GM12878 (cell line): ENCODE results near the gene MEX3B. TPM values are rescaled to one million over a fixed set of nuclear protein-coding genes. Genes with fewer than 3 reads are reported as not detected.

Source experiments
- ATAC-seq: fragments of 200-7000 bp; cut with Tn5 transposase; 3 replicates; pipeline ENCODE4 v1.9.1; 2020; ENCODE audit warnings: mild to moderate bottlenecking, moderate library complexity
- BruUV-seq: library from RNA; stranded (reverse); fragments of 400-500 nt; replicated peaks from 2 replicates; lab custom pipeline; 2021; lab: Mats Ljungman, UMichigan
- CTCF ChIA-PET: fragments of 300-600 bp; sonication (Branson Sonifier 250); formaldehyde crosslinking; extraction: SDS; loops from one replicate; lab custom pipeline; 2021; ENCODE audit warnings: inconsistent platforms; lab: Yijun Ruan, JAX
- POLR2A ChIA-PET: fragments of 350-600 bp; formaldehyde crosslinking; extraction: SDS; loops from one replicate; lab custom pipeline; 2021; ENCODE audit warnings: inconsistent platforms; lab: Charles Lee
- RAD21 ChIA-PET: fragments of 300-600 bp; sonication (Branson Sonifier 250); formaldehyde crosslinking; loops from one replicate; lab custom pipeline; 2023; ENCODE audit warnings: antibody characterized with exemption; ENCODE audit not compliant: unreplicated experiment; lab: Charles Lee
- SMC1A ChIA-PET: fragments of 300-600 bp; sonication (Branson Sonifier 250); formaldehyde crosslinking; loops from one replicate; lab custom pipeline; 2023; ENCODE audit not compliant: unreplicated experiment, uncharacterized antibody; lab: Charles Lee
- DNase-seq: peaks from one replicate; pipeline ENCODE4 v3.0.0-alpha.2; 2011; ENCODE audit warnings: low read depth, low spot score
- FAIRE-seq: peaks from 3 replicates; lab custom pipeline; 2011; peaks lifted over from hg19 to GRCh38; lab: Jason Lieb, UNC
- H2AFZ ChIP-seq: 2 replicates; pipeline ENCODE4 v1.6.0; 2011; ENCODE audit warnings: low read depth, low read length, control low read depth; ENCODE audit not compliant: control insufficient read depth
- H3K27ac ChIP-seq: 2 replicates; pipeline ENCODE4 v1.5.1; 2011; ENCODE audit warnings: control low read depth; ENCODE audit not compliant: control insufficient read depth, insufficient read depth
- H3K27me3 ChIP-seq, 2 experiments: replicated peaks in 1 of 2; 2 replicates each; pipeline versions ENCODE4 v1.6.0 to v1.6.1; 2011; ENCODE audit warnings: low read length in 1 of 2; ENCODE audit not compliant: control insufficient read depth in 2 of 2, insufficient read depth in 2 of 2
- H3K36me3 ChIP-seq, 2 experiments: 2 replicates each; pipeline ENCODE4 v1.5.1; 2011; ENCODE audit warnings: low read length in 1 of 2; ENCODE audit not compliant: control insufficient read depth in 2 of 2, insufficient read depth in 2 of 2
- H3K4me1 ChIP-seq: 2 replicates; pipeline ENCODE4 v1.6.1; 2011; ENCODE audit warnings: mild to moderate bottlenecking, low read length, moderate library complexity, mixed read lengths; ENCODE audit not compliant: control insufficient read depth, insufficient read depth
- H3K4me2 ChIP-seq: 2 replicates; pipeline ENCODE4 v1.6.0; 2011; ENCODE audit warnings: control low read depth; ENCODE audit not compliant: control insufficient read depth, insufficient read depth
- H3K4me3 ChIP-seq: fragments of 200-600 bp; sonication (generic); 2 replicates; pipeline ENCODE4 v1.5.1; 2016
- H3K79me2 ChIP-seq: 2 replicates; pipeline ENCODE4 v1.6.0; 2011; ENCODE audit warnings: low read length; ENCODE audit not compliant: control insufficient read depth, insufficient read depth
- H3K9ac ChIP-seq: 2 replicates; pipeline ENCODE4 v1.8.0; 2011; ENCODE audit warnings: low read length, control low read depth, mixed read lengths; ENCODE audit not compliant: control insufficient read depth, insufficient read depth
- H3K9me3 ChIP-seq: replicated peaks from 3 replicates; pipeline ENCODE4 v1.5.1; 2011; ENCODE audit warnings: mild to moderate bottlenecking, low read length; ENCODE audit not compliant: control insufficient read depth, insufficient read depth
- H4K20me1 ChIP-seq: 2 replicates; pipeline ENCODE4 v1.6.0; 2011; ENCODE audit not compliant: control insufficient read depth, insufficient read depth
- BMI1 ChIP-seq: fragments of 450-650 bp; IDR thresholded peaks from 2 replicates; pipeline ENCODE4 v1.6.1; 2016; ENCODE audit warnings: mild to moderate bottlenecking, moderate library complexity, borderline replicate concordance
- HDGF ChIP-seq: fragments of 450-650 bp; IDR thresholded peaks from 2 replicates; pipeline ENCODE4 v1.6.1; 2016; ENCODE audit warnings: antibody characterized with exemption
- IKZF1 ChIP-seq: fragments of 450-650 bp; conservative IDR thresholded peaks from 2 replicates; pipeline ENCODE4 v1.6.1; 2017; ENCODE audit warnings: antibody characterized with exemption, mild to moderate bottlenecking
- IRF4 ChIP-seq: IDR thresholded peaks from 2 replicates; pipeline ENCODE4 v1.6.1; 2011; ENCODE audit warnings: low read depth, low read length
- KAT2A ChIP-seq: conservative IDR thresholded peaks from 2 replicates; pipeline ENCODE4 v1.6.1; 2011; ENCODE audit warnings: low read depth, low read length; ENCODE audit not compliant: control insufficient read depth
- PAX5 ChIP-seq: IDR thresholded peaks from 2 replicates; pipeline ENCODE4 v1.6.1; 2011; ENCODE audit warnings: low read depth, low read length, borderline replicate concordance
- POLR2A ChIP-seq: IDR thresholded peaks from 2 replicates; pipeline ENCODE4 v1.6.1; 2011; ENCODE audit warnings: low read depth, mild to moderate bottlenecking, low read length
- STAT1 ChIP-seq: fragments of 450-650 bp; conservative IDR thresholded peaks from 2 replicates; pipeline ENCODE4 v1.6.1; 2014; ENCODE audit warnings: antibody characterized with exemption, mild to moderate bottlenecking
- TAF1 ChIP-seq: IDR thresholded peaks from 2 replicates; pipeline ENCODE4 v1.6.1; 2011; ENCODE audit warnings: mild to moderate bottlenecking, low read depth, low read length, borderline replicate concordance
- TCF3 ChIP-seq: IDR thresholded peaks from 2 replicates; pipeline ENCODE4 v1.6.1; 2012; ENCODE audit warnings: low read depth, mild to moderate bottlenecking, low read length, borderline replicate concordance; ENCODE audit not compliant: insufficient read depth
- WRNIP1 ChIP-seq: IDR thresholded peaks from 2 replicates; pipeline ENCODE4 v1.6.1; 2011; ENCODE audit warnings: low read depth, low read length, improper control_type of control experiment, borderline replicate concordance
- YY1 ChIP-seq: IDR thresholded peaks from 2 replicates; pipeline ENCODE4 v1.6.1; 2011; ENCODE audit warnings: low read depth, mild to moderate bottlenecking, low read length
- ZBED1 ChIP-seq: IDR thresholded peaks from 2 replicates; pipeline ENCODE4 v1.6.1; 2016; ENCODE audit warnings: borderline replicate concordance
- ZSCAN29 ChIP-seq: fragments of 450-650 bp; IDR thresholded peaks from 2 replicates; pipeline ENCODE4 v1.6.1; 2017; ENCODE audit warnings: mild to moderate bottlenecking, moderate library complexity
- WGBS: methylation state at CpG from one replicate; pipeline ENCODE4 v1.1.6; 2016; ENCODE audit warnings: low lambda C conversion rate; ENCODE audit not compliant: insufficient replicate concordance, insufficient coverage; ENCODE audit errors: missing lambda C conversion rate; 5-methylcytosine and 5-hydroxymethylcytosine counted together
- in situ Hi-C: fragments of 300-500 bp; cut with MboI; formaldehyde crosslinking; loops from 9 replicates; pipeline ENCODE4 v1.14.3; 2018; ENCODE audit warnings: mixed read lengths
- intact Hi-C: fragments of 100-400 bp; cut with micrococcal nuclease; formaldehyde crosslinking; loops from one replicate; pipeline ENCODE4 v1.14.2; 2022; ENCODE audit not compliant: unreplicated experiment
- polyA plus RNA-seq, 11 experiments: library from polyadenylated mRNA; depleted of rRNA in 4 of 11; unstranded in 6 of 11; stranded (reverse) in 5 of 11; fragments of >200 nt; fragmentation: Nextera tagmentation in 4 of 11; fragmentation: Illumina TruSeq in 1 of 11; extraction: Ambion mirVana in 4 of 11; extraction: Trizol in 1 of 11; gene quantifications; 1 replicate in 1 of 11; 2 replicates in 10 of 11; pipeline versions ENCODE4 v1.2.1 to v1.2.3, GENCODE V29; 2011 to 2016; ENCODE audit warnings: inconsistent platforms in 2 of 11, missing spikeins in 2 of 11, low read depth in 1 of 11
- total RNA-seq, 4 experiments: library from RNA; depleted of rRNA in 3 of 4; stranded (reverse); fragments of >200 nt in 3 of 4; fragmentation: Illumina TruSeq in 1 of 4; extraction: Trizol in 1 of 4; gene quantifications; 2 replicates each; pipeline versions ENCODE4 v1.2.1 to v1.2.3, GENCODE V29; 2013 to 2021
- TF ChIP-seq, protein P1 (sequence below), 3 experiments: IDR thresholded peaks in 2 of 3; conservative IDR thresholded peaks in 1 of 3; 2 replicates each; pipeline ENCODE4 v1.5.1; 2011; ENCODE audit warnings: low read depth in 3 of 3, low read length in 3 of 3, mild to moderate bottlenecking in 3 of 3, control low read depth in 2 of 3, moderate library complexity in 2 of 3, inconsistent platforms in 1 of 3, mixed read lengths in 1 of 3; ENCODE audit not compliant: control insufficient read depth in 2 of 3, insufficient read depth in 1 of 3; ENCODE audit errors: extremely low read depth in 1 of 3
- TF ChIP-seq, protein P2 (sequence below): fragments of 150-350 bp; IDR thresholded peaks from 2 replicates; pipeline ENCODE4 v1.6.1; 2014; ENCODE audit warnings: mild to moderate bottlenecking, low read depth, low read length
- TF ChIP-seq, protein P3 (sequence below): IDR thresholded peaks from 2 replicates; pipeline ENCODE4 v1.6.1; 2012; ENCODE audit warnings: low read depth, low read length, improper control_type of control experiment
- TF ChIP-seq, protein P4 (sequence below): fragments of 450-650 bp; IDR thresholded peaks from 2 replicates; pipeline ENCODE4 v1.6.1; 2017; ENCODE audit warnings: low read depth, mild to moderate bottlenecking, moderate library complexity

Gene MEX3B
- total and polyA plus RNA-seq, 10 of the 15 experiments (the other 5 are each of a cell fraction or from before 2014, with no cell fraction given) = 0.02 to 1.3 (median 0.28) TPM

DNA sequence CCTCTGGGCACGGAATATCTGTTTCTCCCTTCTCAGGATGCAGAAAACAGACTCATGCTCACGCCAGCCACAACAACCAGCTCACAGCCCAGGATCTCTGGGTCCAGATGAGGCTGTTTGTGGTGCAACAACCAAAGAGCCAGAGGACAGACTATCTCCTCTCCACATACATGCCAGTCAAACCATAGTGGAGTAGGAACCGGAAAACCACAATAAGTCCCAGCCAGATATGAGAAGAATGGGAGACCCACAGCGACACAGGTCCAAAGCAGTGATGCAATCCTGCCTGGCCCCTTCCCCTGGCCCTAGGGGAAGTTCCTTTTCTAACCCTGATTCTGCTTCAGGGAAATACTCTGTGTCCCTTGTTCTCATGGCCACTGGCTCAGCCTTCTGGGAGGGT is 27.6 kb downstream of the MEX3B start:
- Histone ChIP-seq H3K27ac (no peak overlapping the region), H4K20me1 (0 out of 2 replicates have a peak, but pooled peaks cover 2% of the 10 kb centered on the region), H3K9me3 (no peaks in the 10 kb centered on the region), H3K27me3 (no peaks in the 10 kb centered on the region; a peak in 1 of 4 replicates), H3K79me2 (no peaks in the 10 kb centered on the region), H3K36me3 (no peaks in the 10 kb centered on the region), H3K9ac (no peak overlapping the region), H3K4me2 (no peak overlapping the region), H3K4me3 (no peak overlapping the region), H3K4me1 (no peaks in the 10 kb centered on the region), H2AFZ (no peak overlapping the region)
- SMC1A ChIA-PET = no interaction called here
- in situ Hi-C loops = no loop called here
- intact Hi-C loops = no loop called here
- CTCF ChIA-PET = no interaction called here
- POLR2A ChIA-PET = no interaction called here
- no TSS peak for BruUV-seq
- RAD21 ChIA-PET = no interaction called here
- WGBS = 0% methylated on average over 4 of the region's 4 CpGs
- TF ChIP-seq, protein P1, sequence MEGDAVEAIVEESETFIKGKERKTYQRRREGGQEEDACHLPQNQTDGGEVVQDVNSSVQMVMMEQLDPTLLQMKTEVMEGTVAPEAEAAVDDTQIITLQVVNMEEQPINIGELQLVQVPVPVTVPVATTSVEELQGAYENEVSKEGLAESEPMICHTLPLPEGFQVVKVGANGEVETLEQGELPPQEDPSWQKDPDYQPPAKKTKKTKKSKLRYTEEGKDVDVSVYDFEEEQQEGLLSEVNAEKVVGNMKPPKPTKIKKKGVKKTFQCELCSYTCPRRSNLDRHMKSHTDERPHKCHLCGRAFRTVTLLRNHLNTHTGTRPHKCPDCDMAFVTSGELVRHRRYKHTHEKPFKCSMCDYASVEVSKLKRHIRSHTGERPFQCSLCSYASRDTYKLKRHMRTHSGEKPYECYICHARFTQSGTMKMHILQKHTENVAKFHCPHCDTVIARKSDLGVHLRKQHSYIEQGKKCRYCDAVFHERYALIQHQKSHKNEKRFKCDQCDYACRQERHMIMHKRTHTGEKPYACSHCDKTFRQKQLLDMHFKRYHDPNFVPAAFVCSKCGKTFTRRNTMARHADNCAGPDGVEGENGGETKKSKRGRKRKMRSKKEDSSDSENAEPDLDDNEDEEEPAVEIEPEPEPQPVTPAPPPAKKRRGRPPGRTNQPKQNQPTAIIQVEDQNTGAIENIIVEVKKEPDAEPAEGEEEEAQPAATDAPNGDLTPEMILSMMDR (IDR thresholded peaks at IDR 0.05 in 2 of 3, conservative IDR thresholded peaks at IDR 0.05 in 1 of 3; ENCODE audit: control insufficient read depth in 2 of 3, extremely low read depth in 1 of 3, insufficient read depth in 1 of 3, low read depth in 3 of 3, low read length in 3 of 3) = no peak
- TF ChIP-seq IRF4 (no peak), STAT1 (no peak), ZSCAN29 (no peak), WRNIP1 (no peak), HDGF (no peak), TAF1 (no peak), PAX5 (no peak), KAT2A (no peak), BMI1 (no peak), IKZF1 (no peak), ZBED1 (no peak), YY1 (no peak), TCF3 (no peak), POLR2A (no peak)
- TF ChIP-seq, protein P2, sequence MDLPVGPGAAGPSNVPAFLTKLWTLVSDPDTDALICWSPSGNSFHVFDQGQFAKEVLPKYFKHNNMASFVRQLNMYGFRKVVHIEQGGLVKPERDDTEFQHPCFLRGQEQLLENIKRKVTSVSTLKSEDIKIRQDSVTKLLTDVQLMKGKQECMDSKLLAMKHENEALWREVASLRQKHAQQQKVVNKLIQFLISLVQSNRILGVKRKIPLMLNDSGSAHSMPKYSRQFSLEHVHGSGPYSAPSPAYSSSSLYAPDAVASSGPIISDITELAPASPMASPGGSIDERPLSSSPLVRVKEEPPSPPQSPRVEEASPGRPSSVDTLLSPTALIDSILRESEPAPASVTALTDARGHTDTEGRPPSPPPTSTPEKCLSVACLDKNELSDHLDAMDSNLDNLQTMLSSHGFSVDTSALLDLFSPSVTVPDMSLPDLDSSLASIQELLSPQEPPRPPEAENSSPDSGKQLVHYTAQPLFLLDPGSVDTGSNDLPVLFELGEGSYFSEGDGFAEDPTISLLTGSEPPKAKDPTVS = no peak
- TF ChIP-seq, protein P3, sequence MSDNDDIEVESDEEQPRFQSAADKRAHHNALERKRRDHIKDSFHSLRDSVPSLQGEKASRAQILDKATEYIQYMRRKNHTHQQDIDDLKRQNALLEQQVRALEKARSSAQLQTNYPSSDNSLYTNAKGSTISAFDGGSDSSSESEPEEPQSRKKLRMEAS = no peak
- TF ChIP-seq, protein P4, sequence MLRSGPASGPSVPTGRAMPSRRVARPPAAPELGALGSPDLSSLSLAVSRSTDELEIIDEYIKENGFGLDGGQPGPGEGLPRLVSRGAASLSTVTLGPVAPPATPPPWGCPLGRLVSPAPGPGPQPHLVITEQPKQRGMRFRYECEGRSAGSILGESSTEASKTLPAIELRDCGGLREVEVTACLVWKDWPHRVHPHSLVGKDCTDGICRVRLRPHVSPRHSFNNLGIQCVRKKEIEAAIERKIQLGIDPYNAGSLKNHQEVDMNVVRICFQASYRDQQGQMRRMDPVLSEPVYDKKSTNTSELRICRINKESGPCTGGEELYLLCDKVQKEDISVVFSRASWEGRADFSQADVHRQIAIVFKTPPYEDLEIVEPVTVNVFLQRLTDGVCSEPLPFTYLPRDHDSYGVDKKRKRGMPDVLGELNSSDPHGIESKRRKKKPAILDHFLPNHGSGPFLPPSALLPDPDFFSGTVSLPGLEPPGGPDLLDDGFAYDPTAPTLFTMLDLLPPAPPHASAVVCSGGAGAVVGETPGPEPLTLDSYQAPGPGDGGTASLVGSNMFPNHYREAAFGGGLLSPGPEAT = no peak
- no peak for ATAC-seq
- no peak for FAIRE-seq
- DNase-seq = no peak
